Neural cell (in vitro differentiated cells): ENCODE data around the gene ZNF189.

Experiments used
- CTCF ChIP-seq: fragments of 450-650 bp; IDR thresholded peaks from 2 replicates; pipeline ENCODE4 v1.5.1; 2014; ENCODE audit warnings: antibody characterized with exemption, mild to moderate bottlenecking, moderate library complexity; ENCODE audit not compliant: poor library complexity, severe bottlenecking
- EZH2 ChIP-seq: fragments of 200-600, 300-800 bp; shearing (Covaris generic), sonication (generic); IDR thresholded peaks from 2 replicates; pipeline ENCODE4 v1.6.1; 2014; ENCODE audit warnings: antibody characterized with exemption, low read length, borderline replicate concordance, mild to moderate bottlenecking; ENCODE audit not compliant: insufficient read depth, poor library complexity, severe bottlenecking
- MXI1 ChIP-seq: fragments of 450-650 bp; conservative IDR thresholded peaks from 2 replicates; pipeline ENCODE4 v1.6.1; 2014; ENCODE audit warnings: antibody characterized with exemption, mild to moderate bottlenecking; ENCODE audit not compliant: poor library complexity, severe bottlenecking
- POLR2AphosphoS5 ChIP-seq: IDR thresholded peaks from 2 replicates; pipeline ENCODE4 v1.6.1; 2012
- RAD21 ChIP-seq: fragments of 450-650 bp; conservative IDR thresholded peaks from 2 replicates; pipeline ENCODE4 v1.6.1; 2014; ENCODE audit warnings: antibody characterized with exemption, mild to moderate bottlenecking, moderate library complexity
- REST ChIP-seq: IDR thresholded peaks from 2 replicates; pipeline ENCODE4 v1.6.1; 2012; ENCODE audit warnings: borderline replicate concordance
- TAF1 ChIP-seq: IDR thresholded peaks from 2 replicates; pipeline ENCODE4 v1.6.1; 2012; ENCODE audit warnings: low read depth

DNA sequence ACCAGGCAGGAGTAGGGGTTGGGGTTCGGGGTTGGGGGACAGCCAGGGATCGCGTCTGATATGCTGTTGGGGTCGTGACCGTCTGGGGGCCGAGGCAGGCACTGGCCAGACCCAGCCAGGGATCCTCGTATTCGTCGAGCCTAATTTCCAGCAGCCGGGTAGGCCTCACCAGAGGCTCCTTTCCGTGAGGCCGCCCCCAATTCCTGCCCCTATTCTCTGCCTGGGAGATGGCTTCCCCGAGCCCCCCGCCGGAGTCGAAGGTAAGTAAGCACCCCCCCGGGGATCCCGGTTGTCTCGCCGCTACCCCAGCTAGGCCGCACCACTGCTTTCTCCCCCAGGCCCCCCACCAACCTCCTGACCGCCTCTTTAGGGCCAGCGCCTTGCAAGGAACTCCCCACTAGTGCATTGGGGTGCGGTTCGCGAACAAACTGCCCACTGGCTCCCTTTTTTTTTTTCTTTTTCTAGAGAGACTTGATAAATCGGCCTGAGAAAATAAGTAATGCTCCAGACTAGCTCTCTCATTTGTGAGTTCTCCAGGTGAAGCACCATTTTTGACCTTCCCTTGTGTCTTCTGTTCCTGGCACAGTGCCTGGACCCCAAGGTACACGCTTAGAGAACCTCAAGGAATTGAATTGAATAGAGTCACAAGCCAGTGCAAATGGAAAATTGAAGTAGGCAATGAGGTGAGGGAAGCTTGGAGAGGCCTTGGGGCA lies 435 bp downstream of the ZNF189 start:
- no peak for TF ChIP-seq EZH2
- TF ChIP-seq CTCF: no peak
- no peak for TF ChIP-seq RAD21
- no peak for TF ChIP-seq POLR2AphosphoS5
- TF ChIP-seq REST: no peak
- no peak for TF ChIP-seq TAF1
- TF ChIP-seq MXI1: no peak
